HG03460 (cell line): ENCODE results near the gene ORMDL1.

ENCODE experiments used
- ATAC-seq: cut with Tn5 transposase; IDR thresholded peaks from one replicate; pipeline ENCODE4 v1.9.1; 2021; ENCODE audit not compliant: unreplicated experiment

ORMDL1 gene

GRCh38 chr2:189783927-189784867 lies at the start of gene ORMDL1, which contains the start of gene PMS1:
Gene ORMDL1, minus strand, starts transcription at chr2:189784339. Its CDS starts 1,744 bp downstream, at chr2:189782595.
Gene PMS1, plus strand, starts transcription at chr2:189784450. Its CDS starts 7,360 bp downstream, at chr2:189791810.
- peak; percentile 92 for ATAC-seq

DNA sequence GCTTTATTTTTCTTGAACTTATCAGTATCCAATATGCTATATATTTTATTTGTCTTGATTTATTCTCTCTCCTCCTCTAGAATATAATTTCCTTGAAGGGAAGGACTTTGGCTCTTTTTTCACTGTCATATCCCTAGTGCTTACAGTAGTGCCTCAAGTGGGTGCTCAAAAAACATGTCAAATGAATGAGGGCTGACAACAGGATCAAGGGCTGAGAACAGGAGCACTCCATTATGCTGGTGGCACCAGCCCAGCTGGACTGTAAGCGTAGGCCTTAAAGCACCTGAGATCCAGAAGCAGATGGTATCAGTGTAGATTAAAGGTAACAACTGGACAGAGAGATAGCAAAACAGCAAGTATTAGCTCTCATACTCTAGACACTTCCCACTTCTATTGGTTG lies 46.4 kb upstream of the ORMDL1 start:
- no peak for ATAC-seq

GRCh38 chr2:189829102-189829833 lies 45.1 kb upstream of the ORMDL1 start:
- ATAC-seq: no peak

GRCh38 chr2:189826039-189826438 lies 41.9 kb upstream of the ORMDL1 start:
- ATAC-seq: no peak

DNA sequence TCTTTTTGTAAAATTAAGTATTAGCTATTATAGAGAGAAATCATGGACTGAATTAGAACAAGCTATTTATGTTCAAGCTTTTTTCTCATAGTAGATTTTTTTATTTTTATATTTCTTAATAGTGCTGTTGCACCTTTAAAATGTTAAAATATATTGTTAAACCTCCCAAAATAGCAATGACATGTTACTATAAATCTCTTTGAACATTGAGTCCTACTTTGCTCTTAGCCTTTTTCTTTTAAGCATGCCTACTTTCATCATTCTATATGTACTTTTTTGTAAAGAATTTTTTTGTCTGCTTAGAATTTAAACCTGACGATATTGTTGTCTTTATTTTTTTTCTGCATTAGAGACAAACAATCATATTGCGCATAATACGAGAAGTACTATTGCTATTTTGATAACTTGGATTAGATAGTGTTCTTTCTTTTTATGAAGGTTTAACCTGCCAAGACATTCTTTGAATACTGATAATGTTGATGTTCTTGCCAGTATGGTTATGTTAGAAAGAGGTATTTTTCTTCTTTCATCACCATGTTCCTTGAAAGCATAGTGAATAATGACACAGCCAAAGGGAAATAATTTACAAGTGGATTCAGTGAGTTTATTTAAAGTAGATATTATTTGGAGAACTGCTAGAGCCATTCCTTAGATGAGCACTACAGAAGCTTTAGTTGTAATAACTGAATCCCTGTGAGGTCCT lies 40.7 kb upstream of the ORMDL1 start:
- ATAC-seq: no peak

- ATAC-seq: no peak
These were observed 38.0 kb upstream of the ORMDL1 start for GRCh38 chr2:189821953-189822748.

GRCh38 chr2:189819297-189819704 lies 35.2 kb upstream of the ORMDL1 start:
- ATAC-seq: no peak

DNA sequence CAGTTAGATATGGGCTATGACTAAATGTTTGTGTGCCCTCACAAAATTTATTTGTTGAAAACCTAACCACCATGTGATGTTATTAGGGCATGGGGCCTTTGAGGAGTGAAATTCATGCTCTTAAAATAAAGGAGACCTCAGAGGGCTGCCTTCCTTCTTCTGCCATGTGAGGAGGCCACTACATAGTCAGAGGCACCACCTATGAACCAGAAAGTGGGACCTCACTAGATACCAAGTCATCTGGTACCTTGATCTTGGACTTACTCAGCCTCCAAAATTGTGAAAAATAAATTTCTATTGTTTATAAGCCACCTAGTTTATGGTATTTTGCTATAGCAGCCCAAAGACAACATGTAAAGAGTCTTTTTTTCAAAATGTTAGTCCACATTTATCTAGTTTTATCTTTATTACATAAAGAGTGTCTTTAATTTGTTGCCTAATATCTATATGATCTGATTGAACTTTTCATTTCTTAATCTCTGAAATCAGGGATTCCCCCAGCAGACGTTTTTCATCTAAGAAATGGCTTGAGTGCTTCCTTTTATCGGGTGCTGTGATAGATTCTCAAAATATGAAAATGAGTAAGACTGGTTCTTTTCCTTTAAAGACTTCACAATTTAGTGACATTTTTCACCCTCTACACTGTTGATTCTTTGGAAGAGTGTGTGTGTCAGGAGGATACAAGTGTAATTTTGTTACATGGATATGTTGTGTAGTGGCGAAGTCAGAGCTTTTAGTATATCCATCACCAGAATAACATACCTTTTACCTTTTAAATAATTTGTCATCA lies 34.3 kb upstream of the ORMDL1 start:
- no peak for ATAC-seq

- no peak for ATAC-seq
These were observed 19.3 kb upstream of the ORMDL1 start for GRCh38 chr2:189803431-189803830.

GRCh38 chr2:189802396-189802912 lies 18.3 kb upstream of the ORMDL1 start:
- no peak for ATAC-seq

DNA sequence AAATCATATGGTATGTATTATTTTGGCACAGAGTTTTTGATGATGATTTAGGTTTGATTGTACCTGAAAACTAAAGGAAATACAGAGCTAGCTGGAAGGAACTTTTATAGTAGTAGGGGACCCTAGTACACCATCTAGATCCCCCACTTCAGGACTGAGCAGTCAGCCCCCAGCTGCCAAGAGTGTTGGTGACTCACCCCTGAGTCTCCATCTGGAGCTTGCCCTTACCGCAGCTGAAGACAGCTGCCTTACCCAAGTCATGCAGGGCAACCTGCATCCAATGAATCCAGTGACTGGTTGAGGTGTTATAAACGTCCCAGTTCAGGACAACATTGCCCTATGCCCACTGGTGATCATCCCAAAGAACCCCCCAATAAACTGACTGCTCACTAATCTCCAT lies 15.4 kb upstream of the ORMDL1 start:
- ATAC-seq: no peak

GRCh38 chr2:189799030-189799331 lies 14.8 kb upstream of the ORMDL1 start:
- no peak for ATAC-seq

GRCh38 chr2:189798312-189799029 lies 14.3 kb upstream of the ORMDL1 start:
- peak; percentile 76 for ATAC-seq

- no peak for ATAC-seq
These were observed 13.8 kb upstream of the ORMDL1 start for GRCh38 chr2:189797902-189798301.

GRCh38 chr2:189794310-189794709 lies 10.2 kb upstream of the ORMDL1 start:
- no peak for ATAC-seq

GRCh38 chr2:189791338-189792042 lies 7.4 kb upstream of the ORMDL1 start:
- no peak for ATAC-seq

DNA sequence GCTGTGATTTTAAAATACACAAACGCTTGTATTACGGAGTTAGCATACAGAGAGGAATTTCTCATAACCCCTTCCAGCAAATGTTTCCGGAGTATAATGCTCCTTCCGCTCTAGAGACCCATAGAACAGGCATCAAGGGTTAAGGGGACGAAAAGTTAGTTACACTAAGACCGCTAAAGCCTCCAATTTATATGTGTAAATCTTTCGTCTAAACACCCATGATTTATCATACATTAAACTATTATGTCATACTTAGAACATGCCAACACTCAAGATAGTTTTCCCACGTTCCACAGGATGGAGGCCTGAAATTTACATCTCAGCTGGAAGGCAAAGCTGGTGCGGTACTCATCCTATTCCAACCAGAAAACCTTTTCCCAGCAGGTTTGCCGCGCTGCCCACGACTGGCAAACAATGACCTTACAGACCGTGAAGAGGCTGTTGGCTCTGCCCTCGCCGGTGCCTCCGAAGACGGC lies 650 bp downstream of the ORMDL1 start:
- peak; percentile 21 for ATAC-seq

GRCh38 chr2:189782221-189782671 lies 1.9 kb downstream of the ORMDL1 start:
- ATAC-seq: no peak
